Activated naive CD8-positive, alpha-beta T cell treated with anti-CD3 and anti-CD28 coated beads, Interleukin-2, amount 10 ng/mL, durations not matched to agents 7 days and 5 days (primary cell): Measurements from ENCODE around the gene TSHZ2. TPM values are rescaled to one million over a fixed set of nuclear protein-coding genes. Genes with fewer than 3 reads are reported as not detected.

ENCODE experiments used
- ATAC-seq: fragments of 150-1000 bp; cut with Tn5 transposase; one replicate; pipeline ENCODE4 v1.10.0; 2021; ENCODE audit warnings: low read depth, moderate library complexity
- POLR2A ChIA-PET: fragments of 350-600 bp; sonication (Branson Sonifier 250); formaldehyde crosslinking; loops from one replicate; lab custom pipeline; 2021; ENCODE audit warnings: antibody characterized with exemption; lab: Charles Lee
- DNase-seq: peaks from one replicate; pipeline ENCODE4 v3.0.0; 2021
- H3K27ac Mint-ChIP-seq: one replicate; pipeline ENCODE4 v1.8.0; 2022; ENCODE audit warnings: mild to moderate bottlenecking, mixed read lengths
- H3K27me3 Mint-ChIP-seq: one replicate; pipeline ENCODE4 v1.8.0; 2022; ENCODE audit warnings: mild to moderate bottlenecking, moderate library complexity, mixed read lengths
- H3K36me3 Mint-ChIP-seq: one replicate; pipeline ENCODE4 v1.8.0; 2021; ENCODE audit warnings: mild to moderate bottlenecking, mixed read lengths
- H3K4me1 Mint-ChIP-seq: one replicate; pipeline ENCODE4 v1.8.0; 2021; ENCODE audit warnings: mixed read lengths
- H3K4me3 Mint-ChIP-seq: one replicate; pipeline ENCODE4 v1.8.0; 2022; ENCODE audit warnings: mild to moderate bottlenecking, moderate library complexity, mixed read lengths
- H3K9me3 Mint-ChIP-seq: one replicate; pipeline ENCODE4 v1.8.0; 2021; ENCODE audit warnings: mixed read lengths
- total RNA-seq, 2 experiments: library from RNA; stranded (reverse); gene quantifications; one replicate each; pipeline ENCODE4 v1.2.3, GENCODE V29; 2021

TSHZ2 gene
- total RNA-seq, 2 experiments from 2014 or later = 0.44 to 0.54 TPM

GRCh38 chr20:53202777-53203176 lies 230.6 kb downstream of the TSHZ2 start:
- POLR2A ChIA-PET = no interaction called here
- no peak overlapping the region for H3K27ac Mint-ChIP-seq
- no peak for ATAC-seq

GRCh38 chr20:53205046-53205445 lies 232.9 kb downstream of the TSHZ2 start:
- POLR2A ChIA-PET = no interaction called here
- Mint-ChIP-seq H3K27ac (no peak overlapping the region), H3K4me3 (no peak overlapping the region), H3K36me3 (no peaks in the 10 kb centered on the region), H3K4me1 (peaks cover 11% of the 10 kb centered on the region), H3K27me3 (peaks cover 2% of the 10 kb centered on the region), H3K9me3 (no peaks in the 10 kb centered on the region)
- DNase-seq (no peak), ATAC-seq (no peak)

More at GRCh38 chr20:53202777-53203176, 230.6 kb downstream of the TSHZ2 start:
- Mint-ChIP-seq H3K4me1 (peaks cover under 1% of the 10 kb centered on the region), H3K36me3 (no peaks in the 10 kb centered on the region), H3K4me3 (no peak overlapping the region), H3K9me3 (no peaks in the 10 kb centered on the region), H3K27me3 (peaks cover 2% of the 10 kb centered on the region)
- no peak for DNase-seq

- peak; percentile 77 for ATAC-seq
- peak overlapping the region; percentile 61 for H3K4me3 Mint-ChIP-seq
- peaks cover 11% of the 10 kb centered on the region for H3K4me1 Mint-ChIP-seq
- peaks cover 4% of the 10 kb centered on the region for H3K27me3 Mint-ChIP-seq
- H3K9me3 Mint-ChIP-seq = no peaks in the 10 kb centered on the region
- DNase-seq = no peak
- H3K36me3 Mint-ChIP-seq = no peaks in the 10 kb centered on the region
- POLR2A ChIA-PET = no interaction called here
- H3K27ac Mint-ChIP-seq = peak overlapping the region; percentile 37
These were observed 236.1 kb downstream of the TSHZ2 start for GRCh38 chr20:53208110-53208832.

- Mint-ChIP-seq H3K36me3 (no peaks in the 10 kb centered on the region), H3K27ac (no peak overlapping the region), H3K9me3 (no peaks in the 10 kb centered on the region), H3K27me3 (peaks cover 4% of the 10 kb centered on the region), H3K4me3 (no peak overlapping the region), H3K4me1 (peaks cover 17% of the 10 kb centered on the region)
- DNase-seq = no peak
- no peak for ATAC-seq
- POLR2A ChIA-PET = no interaction called here
These were observed 237.9 kb downstream of the TSHZ2 start for GRCh38 chr20:53210041-53210440.

GRCh38 chr20:53210931-53211330 lies 238.8 kb downstream of the TSHZ2 start:
- ATAC-seq (no peak), DNase-seq (no peak)
- Mint-ChIP-seq H3K27me3 (peaks cover 4% of the 10 kb centered on the region), H3K4me3 (no peak overlapping the region), H3K9me3 (no peaks in the 10 kb centered on the region), H3K36me3 (no peaks in the 10 kb centered on the region), H3K27ac (no peak overlapping the region), H3K4me1 (peaks cover 20% of the 10 kb centered on the region)
- POLR2A ChIA-PET = no interaction called here

GRCh38 chr20:53212018-53212417 lies 239.9 kb downstream of the TSHZ2 start:
- H3K27ac Mint-ChIP-seq = no peak overlapping the region
- no peaks in the 10 kb centered on the region for H3K36me3 Mint-ChIP-seq
- ATAC-seq (no peak), DNase-seq (no peak)
- peaks cover 20% of the 10 kb centered on the region for H3K4me1 Mint-ChIP-seq
- H3K4me3 Mint-ChIP-seq = no peak overlapping the region
- H3K9me3 Mint-ChIP-seq = no peaks in the 10 kb centered on the region
- H3K27me3 Mint-ChIP-seq = peaks cover 4% of the 10 kb centered on the region
- POLR2A ChIA-PET = no interaction called here

- ATAC-seq (no peak), DNase-seq (no peak)
- H3K4me3 Mint-ChIP-seq = no peak overlapping the region
- no peak overlapping the region for H3K27ac Mint-ChIP-seq
- H3K36me3 Mint-ChIP-seq = no peaks in the 10 kb centered on the region
- no peaks in the 10 kb centered on the region for H3K9me3 Mint-ChIP-seq
- peaks cover 7% of the 10 kb centered on the region for H3K27me3 Mint-ChIP-seq
- peaks cover 10% of the 10 kb centered on the region for H3K4me1 Mint-ChIP-seq
- POLR2A ChIA-PET = no interaction called here
These were observed 242.2 kb downstream of the TSHZ2 start for GRCh38 chr20:53214392-53214791.

- Mint-ChIP-seq H3K4me3 (peak overlapping the region; percentile 45), H3K9me3 (no peaks in the 10 kb centered on the region), H3K36me3 (no peaks in the 10 kb centered on the region), H3K27me3 (peaks cover 7% of the 10 kb centered on the region), H3K27ac (peak overlapping the region; percentile 78), H3K4me1 (peaks cover 10% of the 10 kb centered on the region)
- ATAC-seq (peak; percentile 77), DNase-seq (no peak)
- POLR2A ChIA-PET = no interaction called here
These were observed 243.0 kb downstream of the TSHZ2 start for GRCh38 chr20:53215166-53215565.

- H3K9me3 Mint-ChIP-seq = no peaks in the 10 kb centered on the region
- POLR2A ChIA-PET = no interaction called here
- peaks cover 10% of the 10 kb centered on the region for H3K4me1 Mint-ChIP-seq
- ATAC-seq (no peak), DNase-seq (no peak)
- H3K4me3 Mint-ChIP-seq = no peak overlapping the region
- H3K36me3 Mint-ChIP-seq = no peaks in the 10 kb centered on the region
- H3K27ac Mint-ChIP-seq = no peak overlapping the region
- H3K27me3 Mint-ChIP-seq = peaks cover 7% of the 10 kb centered on the region
These were observed 244.3 kb downstream of the TSHZ2 start for GRCh38 chr20:53216478-53216855.

GRCh38 chr20:53216856-53217576 lies 244.9 kb downstream of the TSHZ2 start:
- no peak overlapping the region for H3K27ac Mint-ChIP-seq
- POLR2A ChIA-PET = no interaction called here
- H3K36me3 Mint-ChIP-seq = no peaks in the 10 kb centered on the region
- ATAC-seq (peak; percentile 85), DNase-seq (peak; percentile 88)
- peak overlapping the region; percentile 9 for H3K4me3 Mint-ChIP-seq
- H3K27me3 Mint-ChIP-seq = peaks cover 7% of the 10 kb centered on the region
- H3K9me3 Mint-ChIP-seq = peaks cover under 1% of the 10 kb centered on the region
- peaks cover 10% of the 10 kb centered on the region for H3K4me1 Mint-ChIP-seq

- DNase-seq = no peak
- peaks cover 4% of the 10 kb centered on the region for H3K9me3 Mint-ChIP-seq
- no peak overlapping the region for H3K27ac Mint-ChIP-seq
- H3K4me3 Mint-ChIP-seq = no peak overlapping the region
- POLR2A ChIA-PET = no interaction called here
- H3K27me3 Mint-ChIP-seq = peaks cover 6% of the 10 kb centered on the region
- no peak for ATAC-seq
- peaks cover 1% of the 10 kb centered on the region for H3K4me1 Mint-ChIP-seq
- H3K36me3 Mint-ChIP-seq = no peaks in the 10 kb centered on the region
These were observed 248.5 kb downstream of the TSHZ2 start for GRCh38 chr20:53220482-53221307.

GRCh38 chr20:53221731-53222130 lies 249.6 kb downstream of the TSHZ2 start:
- ATAC-seq (no peak), DNase-seq (no peak)
- POLR2A ChIA-PET = no interaction called here
- Mint-ChIP-seq H3K36me3 (no peaks in the 10 kb centered on the region), H3K27ac (no peak overlapping the region), H3K4me3 (no peak overlapping the region), H3K4me1 (peaks cover 1% of the 10 kb centered on the region), H3K27me3 (peaks cover 6% of the 10 kb centered on the region), H3K9me3 (peaks cover 4% of the 10 kb centered on the region)

- Mint-ChIP-seq H3K4me1 (no peaks in the 10 kb centered on the region), H3K4me3 (no peak overlapping the region), H3K36me3 (no peaks in the 10 kb centered on the region), H3K27me3 (peaks cover 6% of the 10 kb centered on the region), H3K27ac (no peak overlapping the region), H3K9me3 (peaks cover 4% of the 10 kb centered on the region)
- no peak for DNase-seq
- POLR2A ChIA-PET = no interaction called here
- ATAC-seq = no peak
These were observed 250.3 kb downstream of the TSHZ2 start for GRCh38 chr20:53222416-53222815.
